ENCODE results near the gene VPS26A. TPM values are rescaled to one million over a fixed set of nuclear protein-coding genes. Genes with fewer than 3 reads are reported as not detected.
A peak's percentile ranks its signal among the peaks of the same experiment; 100 is the strongest.

The VPS26A gene
- total and polyA plus RNA-seq, 2 donors (not counting 1 experiment from before 2014, with no cell fraction given): 44.1 to 57.1 TPM

DNA sequence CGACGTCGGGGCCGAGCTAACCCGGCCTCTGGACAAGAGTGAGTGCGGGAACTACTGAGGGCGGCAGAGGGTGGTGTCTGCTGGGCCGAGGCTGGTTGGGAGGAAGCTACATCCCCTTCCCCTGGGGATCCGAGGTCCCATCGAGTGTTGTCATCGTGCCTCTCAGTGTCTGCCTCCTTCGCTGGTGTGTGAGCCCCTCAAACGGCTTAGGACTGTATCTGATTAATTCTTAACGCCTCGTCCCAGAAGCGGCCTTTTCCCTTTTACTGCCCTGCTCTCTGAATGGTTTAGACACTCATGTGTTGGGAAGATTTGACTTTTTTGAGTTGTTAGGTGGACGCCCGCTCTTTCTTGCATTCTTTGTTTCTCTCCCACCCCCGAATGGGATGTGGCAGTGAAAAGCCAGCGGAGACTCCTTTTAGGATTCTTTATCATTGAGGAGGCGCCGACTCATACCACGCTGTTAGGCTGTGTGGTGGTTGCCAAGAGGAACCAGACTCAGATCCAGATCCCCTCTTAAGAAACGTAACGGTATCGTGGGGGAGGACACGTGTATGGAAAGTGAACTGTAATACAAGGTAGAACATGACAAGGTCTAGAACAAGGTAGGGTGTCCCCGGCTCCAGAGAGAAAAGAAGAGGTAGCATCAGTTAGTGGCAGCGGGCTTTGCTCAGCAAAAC is 56.7 kb downstream of the VPS26A start:
- peak overlapping the region; percentile 67 to 99 (median 96) for H3K4me3 ChIP-seq (replicated peaks in 1 of 4; ENCODE audit: control extremely low read depth in 1 of 4, insufficient read depth in 1 of 4, low read depth in 3 of 4, low read length in 4 of 4)
- TF ChIP-seq EZH2 (IDR thresholded peaks at IDR 0.05; ENCODE audit: low read length, missing control alignments): no peak
- TF ChIP-seq, protein P1, sequence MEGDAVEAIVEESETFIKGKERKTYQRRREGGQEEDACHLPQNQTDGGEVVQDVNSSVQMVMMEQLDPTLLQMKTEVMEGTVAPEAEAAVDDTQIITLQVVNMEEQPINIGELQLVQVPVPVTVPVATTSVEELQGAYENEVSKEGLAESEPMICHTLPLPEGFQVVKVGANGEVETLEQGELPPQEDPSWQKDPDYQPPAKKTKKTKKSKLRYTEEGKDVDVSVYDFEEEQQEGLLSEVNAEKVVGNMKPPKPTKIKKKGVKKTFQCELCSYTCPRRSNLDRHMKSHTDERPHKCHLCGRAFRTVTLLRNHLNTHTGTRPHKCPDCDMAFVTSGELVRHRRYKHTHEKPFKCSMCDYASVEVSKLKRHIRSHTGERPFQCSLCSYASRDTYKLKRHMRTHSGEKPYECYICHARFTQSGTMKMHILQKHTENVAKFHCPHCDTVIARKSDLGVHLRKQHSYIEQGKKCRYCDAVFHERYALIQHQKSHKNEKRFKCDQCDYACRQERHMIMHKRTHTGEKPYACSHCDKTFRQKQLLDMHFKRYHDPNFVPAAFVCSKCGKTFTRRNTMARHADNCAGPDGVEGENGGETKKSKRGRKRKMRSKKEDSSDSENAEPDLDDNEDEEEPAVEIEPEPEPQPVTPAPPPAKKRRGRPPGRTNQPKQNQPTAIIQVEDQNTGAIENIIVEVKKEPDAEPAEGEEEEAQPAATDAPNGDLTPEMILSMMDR (conservative IDR thresholded peaks at IDR 0.05 in 1 of 2, IDR thresholded peaks at IDR 0.05 in 1 of 2; ENCODE audit: low read depth in 1 of 2, low read length in 2 of 2): no peak
- peaks cover 2% of the 10 kb centered on the region for H3K36me3 ChIP-seq (ENCODE audit: control insufficient read depth, insufficient read depth, low read length)
- peak overlapping the region; percentile 70 for H2AFZ ChIP-seq (ENCODE audit: low read length)
- peak overlapping the region; percentile 97 for H3K27ac ChIP-seq (ENCODE audit: insufficient read depth, low read length)
- peak overlapping the region; percentile 99 for H3K4me2 ChIP-seq (ENCODE audit: extremely low read depth, insufficient read depth, low read length)
- H3K9ac ChIP-seq (ENCODE audit: insufficient read depth, low read length): peak overlapping the region; percentile 88
- DNase-seq (ENCODE audit: low read depth in 2 of 2): peak in 1 of 2 donors; percentile 37
- H3K79me2 ChIP-seq (ENCODE audit: control insufficient read depth, insufficient read depth, low read length): peaks cover 41% of the 10 kb centered on the region
- no peaks in the 10 kb centered on the region for H4K20me1 ChIP-seq (ENCODE audit: control insufficient read depth, extremely low read depth, insufficient read depth, low read length)
- H3K9me3 ChIP-seq (ENCODE audit: control insufficient read depth, insufficient read depth, low read depth, low read length): no peaks in the 10 kb centered on the region
- peaks cover 12% of the 10 kb centered on the region for H3K4me1 ChIP-seq (ENCODE audit: control insufficient read depth, extremely low read depth, insufficient read depth, low read length)
- H3K27me3 ChIP-seq (ENCODE audit: control insufficient read depth, insufficient read depth, low read length): no peaks in the 10 kb centered on the region

DNA sequence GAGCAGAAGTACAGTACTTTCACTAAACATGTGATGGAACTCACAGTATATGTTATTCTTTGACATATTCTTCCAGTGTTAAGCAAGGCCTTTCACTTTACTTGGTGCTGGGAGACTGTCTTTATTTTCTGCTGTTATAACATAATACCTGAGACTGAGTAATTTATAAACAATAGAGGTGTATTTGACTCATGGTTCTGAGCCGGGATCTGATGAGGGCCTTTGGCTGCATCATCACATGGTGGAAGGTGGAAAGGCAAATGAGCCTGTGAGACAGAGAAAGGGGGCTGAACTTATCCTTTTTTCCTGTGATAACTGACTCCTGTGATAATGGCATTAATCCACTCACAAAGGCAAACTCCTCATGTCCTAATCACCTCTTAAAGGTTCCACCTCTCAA is 57.5 kb downstream of the VPS26A start:
- peaks cover 12% of the 10 kb centered on the region for H3K4me1 ChIP-seq (ENCODE audit: control insufficient read depth, extremely low read depth, insufficient read depth, low read length)
- DNase-seq (ENCODE audit: low read depth in 2 of 2): no peak
- H3K27ac ChIP-seq (ENCODE audit: insufficient read depth, low read length): peak overlapping the region; percentile 97
- peaks cover 2% of the 10 kb centered on the region for H3K36me3 ChIP-seq (ENCODE audit: control insufficient read depth, insufficient read depth, low read length)
- peaks cover 43% of the 10 kb centered on the region for H3K79me2 ChIP-seq (ENCODE audit: control insufficient read depth, insufficient read depth, low read length)
- no peaks in the 10 kb centered on the region for H3K27me3 ChIP-seq (ENCODE audit: control insufficient read depth, insufficient read depth, low read length)
- H3K9ac ChIP-seq (ENCODE audit: insufficient read depth, low read length): peak overlapping the region; percentile 88
- TF ChIP-seq, protein P1 (conservative IDR thresholded peaks at IDR 0.05 in 1 of 2, IDR thresholded peaks at IDR 0.05 in 1 of 2; ENCODE audit: low read depth in 1 of 2, low read length in 2 of 2): no peak
- TF ChIP-seq EZH2 (IDR thresholded peaks at IDR 0.05; ENCODE audit: low read length, missing control alignments): no peak
- peak overlapping the region; percentile 67 to 99 (median 96) for H3K4me3 ChIP-seq (replicated peaks in 1 of 4; ENCODE audit: control extremely low read depth in 1 of 4, insufficient read depth in 1 of 4, low read depth in 3 of 4, low read length in 4 of 4)
- no peak overlapping the region for H2AFZ ChIP-seq (ENCODE audit: low read length)
- no peaks in the 10 kb centered on the region for H3K9me3 ChIP-seq (ENCODE audit: control insufficient read depth, insufficient read depth, low read depth, low read length)
- no peaks in the 10 kb centered on the region for H4K20me1 ChIP-seq (ENCODE audit: control insufficient read depth, extremely low read depth, insufficient read depth, low read length)
- H3K4me2 ChIP-seq (ENCODE audit: extremely low read depth, insufficient read depth, low read length): peak overlapping the region; percentile 99

GRCh38 chr10:69182005-69182404 is 58.0 kb downstream of the VPS26A start:
- Histone ChIP-seq H3K27ac (ENCODE audit: insufficient read depth, low read length) (no peak overlapping the region), H4K20me1 (ENCODE audit: control insufficient read depth, extremely low read depth, insufficient read depth, low read length) (no peaks in the 10 kb centered on the region), H3K36me3 (ENCODE audit: control insufficient read depth, insufficient read depth, low read length) (peaks cover 2% of the 10 kb centered on the region), H3K4me2 (ENCODE audit: extremely low read depth, insufficient read depth, low read length) (no peak overlapping the region), H3K4me1 (ENCODE audit: control insufficient read depth, extremely low read depth, insufficient read depth, low read length) (peaks cover 12% of the 10 kb centered on the region), H3K79me2 (ENCODE audit: control insufficient read depth, insufficient read depth, low read length) (peaks cover 43% of the 10 kb centered on the region), H3K4me3 (replicated peaks in 1 of 4; ENCODE audit: control extremely low read depth in 1 of 4, insufficient read depth in 1 of 4, low read depth in 3 of 4, low read length in 4 of 4) (no peak overlapping the region), H3K27me3 (ENCODE audit: control insufficient read depth, insufficient read depth, low read length) (no peaks in the 10 kb centered on the region), H2AFZ (ENCODE audit: low read length) (no peak overlapping the region), H3K9me3 (ENCODE audit: control insufficient read depth, insufficient read depth, low read depth, low read length) (no peaks in the 10 kb centered on the region), H3K9ac (ENCODE audit: insufficient read depth, low read length) (no peak overlapping the region)
- TF ChIP-seq EZH2 (IDR thresholded peaks at IDR 0.05; ENCODE audit: low read length, missing control alignments): no peak
- TF ChIP-seq, protein P1 (conservative IDR thresholded peaks at IDR 0.05 in 1 of 2, IDR thresholded peaks at IDR 0.05 in 1 of 2; ENCODE audit: low read depth in 1 of 2, low read length in 2 of 2): no peak
- no peak for DNase-seq (ENCODE audit: low read depth in 2 of 2)

Data from fibroblast of lung (primary cell).